ENCODE results near the gene LYRM2. TPM values are rescaled to one million over a fixed set of nuclear protein-coding genes. Genes with fewer than 3 reads are reported as not detected.

The LYRM2 gene
- total RNA-seq, 3 donors from 2014 or later, result 33.9 to 36.0 (median 35.9) TPM

GRCh38 chr6:89553431-89553830, 85.1 kb downstream of the LYRM2 start:
- TF ChIP-seq CTCF (IDR thresholded peaks at IDR 0.05), result no peak
- DNase-seq (no peak), ATAC-seq (no peak)
- Histone ChIP-seq H3K36me3 (ENCODE audit: low read depth) (no peaks in the 10 kb centered on the region), H3K4me3 (no peak overlapping the region), H3K4me1 (ENCODE audit: low read depth) (no peaks in the 10 kb centered on the region), H3K9me3 (no peaks in the 10 kb centered on the region)
- intact Hi-C loops (cut with DNase I, micrococcal nuclease), result no loop called here

GRCh38 chr6:89547281-89547680, 91.3 kb downstream of the LYRM2 start:
- Histone ChIP-seq H3K4me3 (no peak overlapping the region), H3K9me3 (no peaks in the 10 kb centered on the region), H3K36me3 (ENCODE audit: low read depth) (no peaks in the 10 kb centered on the region), H3K4me1 (ENCODE audit: low read depth) (no peaks in the 10 kb centered on the region)
- DNase-seq, result no peak
- intact Hi-C loops (cut with DNase I, micrococcal nuclease), result no loop called here
- no peak for ATAC-seq
- TF ChIP-seq CTCF (IDR thresholded peaks at IDR 0.05), result no peak

GRCh38 chr6:89542866-89543265, 95.7 kb downstream of the LYRM2 start:
- Histone ChIP-seq H3K4me1 (ENCODE audit: low read depth) (no peaks in the 10 kb centered on the region), H3K4me3 (no peak overlapping the region), H3K36me3 (ENCODE audit: low read depth) (no peaks in the 10 kb centered on the region), H3K9me3 (no peaks in the 10 kb centered on the region)
- intact Hi-C loops (cut with DNase I, micrococcal nuclease), result no loop called here
- no peak for TF ChIP-seq CTCF (IDR thresholded peaks at IDR 0.05)
- DNase-seq (no peak), ATAC-seq (no peak)

- no peaks in the 10 kb centered on the region for H3K36me3 ChIP-seq (ENCODE audit: low read depth)
- ATAC-seq (no peak), DNase-seq (no peak)
- no peaks in the 10 kb centered on the region for H3K4me1 ChIP-seq (ENCODE audit: low read depth)
- H3K4me3 ChIP-seq, result no peak overlapping the region
- no peak for TF ChIP-seq CTCF (IDR thresholded peaks at IDR 0.05)
- intact Hi-C loops (cut with DNase I, micrococcal nuclease), result no loop called here
- no peaks in the 10 kb centered on the region for H3K9me3 ChIP-seq
Measured at GRCh38 chr6:89542081-89542857, 96.3 kb downstream of the LYRM2 start.

GRCh38 chr6:89539779-89540178, 98.8 kb downstream of the LYRM2 start:
- intact Hi-C loops (cut with DNase I, micrococcal nuclease), result no loop called here
- no peaks in the 10 kb centered on the region for H3K4me1 ChIP-seq (ENCODE audit: low read depth)
- no peak for TF ChIP-seq CTCF (IDR thresholded peaks at IDR 0.05)
- no peak for DNase-seq
- no peak overlapping the region for H3K4me3 ChIP-seq
- no peak for ATAC-seq
- no peaks in the 10 kb centered on the region for H3K9me3 ChIP-seq
- H3K36me3 ChIP-seq (ENCODE audit: low read depth), result no peaks in the 10 kb centered on the region

Data from mucosa of descending colon (tissue), 3 donors.